ENCODE results near the gene C9orf78. TPM values are rescaled to one million over a fixed set of nuclear protein-coding genes. Genes with fewer than 3 reads are reported as not detected.

C9orf78 gene
- total and polyA plus RNA-seq, 9 of the 15 experiments (the other 6 are each of a cell fraction or from before 2014, with no cell fraction given), result 94.6 to 266 (median 202) TPM

- TF ChIP-seq TEAD4 (IDR thresholded peaks at IDR 0.05; ENCODE audit: low read length), result peak; percentile 25; the same call in 1 of the 2 replicates
- TF ChIP-seq TEAD4 (CRISPR knock-in tag; IDR thresholded peaks at IDR 0.05; ENCODE audit: borderline replicate concordance), result no peak
- peak; percentile 60; the same call in 1 of the 2 replicates for TF ChIP-seq JUND (IDR thresholded peaks at IDR 0.05; ENCODE audit: borderline replicate concordance, low read depth, low read length)
- TF ChIP-seq JUND (tag; IDR thresholded peaks at IDR 0.05; ENCODE audit: borderline replicate concordance, low read depth, low read length), result peak; percentile 71; the same call in 2 of the 3 replicates
- TF ChIP-seq GABPB2 (CRISPR knock-in tag; conservative IDR thresholded peaks at IDR 0.05), result 0 out of 2 replicates have a peak, but pooled peaks have one; percentile 22
- TF ChIP-seq MTF1 (CRISPR knock-in tag; IDR thresholded peaks at IDR 0.05; ENCODE audit: borderline replicate concordance), result 0 out of 2 replicates have a peak, but pooled peaks have one; percentile 6
- TF ChIP-seq FOSL1 (tag; conservative IDR thresholded peaks at IDR 0.05), result peak; percentile 83
- TF ChIP-seq HMBOX1 (IDR thresholded peaks at IDR 0.05), result no peak
- TF ChIP-seq ZNF511 (CRISPR knock-in tag; IDR thresholded peaks at IDR 0.05), result peak; percentile 63; the same call in 1 of the 2 replicates
- 0 out of 2 replicates have a peak, but pooled peaks have one; percentile 40 for TF ChIP-seq PYGO2 (tag; IDR thresholded peaks at IDR 0.05)
- peak in 1 of 2 experiments; percentile 26; a peak in 1 of 4 replicates for TF ChIP-seq HDAC1 (IDR thresholded peaks at IDR 0.05)
- peak; percentile 88 for TF ChIP-seq DMBX1 (CRISPR knock-in tag; IDR thresholded peaks at IDR 0.05; ENCODE audit: borderline replicate concordance)
- TF ChIP-seq CUX1 (CRISPR knock-in tag; IDR thresholded peaks at IDR 0.05), result peak; percentile 57; the same call in 1 of the 2 replicates
- TF ChIP-seq ZNF436 (CRISPR knock-in tag; IDR thresholded peaks at IDR 0.05), result no peak
- peak; percentile 59 for TF ChIP-seq GATA2 (CRISPR knock-in tag; IDR thresholded peaks at IDR 0.05)
- peak; percentile 84 for TF ChIP-seq ZNF589 (CRISPR knock-in tag; IDR thresholded peaks at IDR 0.05; ENCODE audit: low read depth)
- TF ChIP-seq THRB (CRISPR knock-in tag; conservative IDR thresholded peaks at IDR 0.05), result no peak
- peak; percentile 75 for TF ChIP-seq CXXC5 (CRISPR knock-in tag; IDR thresholded peaks at IDR 0.05)
- peak; percentile 80 for TF ChIP-seq SMAD4 (CRISPR knock-in tag; conservative IDR thresholded peaks at IDR 0.05)
- TF ChIP-seq ADNP (tag; IDR thresholded peaks at IDR 0.05), result no peak
- peak; percentile 93 for TF ChIP-seq BHLHE40 (IDR thresholded peaks at IDR 0.05; ENCODE audit: low read length)
These were observed 22.1 kb upstream of the C9orf78 start (continued) for GRCh38 chr9:129857207-129857606.
